Activated CD4-positive, alpha-beta T cell treated with anti-CD3 and anti-CD28 coated beads, Interleukin-2, amount 10 ng/mL, durations not matched to agents 24 days and 14 days (primary cell): ENCODE results near the gene C1S. TPM values are rescaled to one million over a fixed set of nuclear protein-coding genes. Genes with fewer than 3 reads are reported as not detected.
"Not testable (repeated sequence)": the region's sequence is repeated elsewhere in the genome, so short reads cannot be mapped to it uniquely, and the experiment has no call there.

Source experiments
- DNase-seq: peaks from one replicate; pipeline ENCODE4 v3.0.0; 2022
- H3K27ac Mint-ChIP-seq: one replicate; pipeline ENCODE4 v1.8.0; 2022; ENCODE audit warnings: mild to moderate bottlenecking, mixed read lengths
- H3K27me3 Mint-ChIP-seq: one replicate; pipeline ENCODE4 v1.8.0; 2022; ENCODE audit warnings: mixed read lengths
- H3K36me3 Mint-ChIP-seq: one replicate; pipeline ENCODE4 v1.8.0; 2022; ENCODE audit warnings: low read depth, mild to moderate bottlenecking, mixed read lengths
- H3K4me1 Mint-ChIP-seq: one replicate; pipeline ENCODE4 v1.8.0; 2021; ENCODE audit warnings: mixed read lengths
- H3K4me3 Mint-ChIP-seq: one replicate; pipeline ENCODE4 v1.8.0; 2022; ENCODE audit warnings: mild to moderate bottlenecking, moderate library complexity, mixed read lengths
- H3K9me3 Mint-ChIP-seq: one replicate; pipeline ENCODE4 v1.8.0; 2021; ENCODE audit warnings: mixed read lengths
- intact Hi-C: fragments of 100-400 bp; cut with micrococcal nuclease; formaldehyde crosslinking; loops from one replicate; pipeline ENCODE4 v1.15.1; 2023
- total RNA-seq: library from RNA; stranded (reverse); gene quantifications from 2 replicates; pipeline ENCODE4 v1.2.3, GENCODE V29; 2022

C1S gene
- total RNA-seq, 1 donor from 2014 or later, result 1.9 TPM

GRCh38 chr12:7032990-7033389 lies 27.5 kb upstream of the C1S start:
- intact Hi-C loops, result no loop called here

GRCh38 chr12:7034464-7034863 lies 26.1 kb upstream of the C1S start:
- H3K4me1 Mint-ChIP-seq, result no peaks in the 10 kb centered on the region
- H3K4me3 Mint-ChIP-seq, result no peak overlapping the region
- intact Hi-C loops, result no loop called here
- peaks cover 3% of the 10 kb centered on the region for H3K27me3 Mint-ChIP-seq
- DNase-seq, result no peak
- H3K27ac Mint-ChIP-seq, result no peak overlapping the region
- no peaks in the 10 kb centered on the region for H3K36me3 Mint-ChIP-seq
- H3K9me3 Mint-ChIP-seq, result no peaks in the 10 kb centered on the region

More at GRCh38 chr12:7032990-7033389, 27.5 kb upstream of the C1S start:
- H3K27ac Mint-ChIP-seq, result no peak overlapping the region
- H3K4me1 Mint-ChIP-seq, result no peaks in the 10 kb centered on the region
- DNase-seq, result no peak
- H3K4me3 Mint-ChIP-seq, result no peak overlapping the region
- peaks cover 3% of the 10 kb centered on the region for H3K27me3 Mint-ChIP-seq
- no peaks in the 10 kb centered on the region for H3K9me3 Mint-ChIP-seq
- no peaks in the 10 kb centered on the region for H3K36me3 Mint-ChIP-seq

GRCh38 chr12:7035463-7035862 lies 25.1 kb upstream of the C1S start:
- intact Hi-C loops, result no loop called here
- no peak overlapping the region for H3K27ac Mint-ChIP-seq
- no peaks in the 10 kb centered on the region for H3K36me3 Mint-ChIP-seq
- DNase-seq, result no peak
- peaks cover 3% of the 10 kb centered on the region for H3K27me3 Mint-ChIP-seq
- no peaks in the 10 kb centered on the region for H3K4me1 Mint-ChIP-seq
- no peaks in the 10 kb centered on the region for H3K9me3 Mint-ChIP-seq
- H3K4me3 Mint-ChIP-seq, result no peak overlapping the region

- intact Hi-C loops, H3K27ac Mint-ChIP-seq, H3K4me3 Mint-ChIP-seq, H3K4me1 Mint-ChIP-seq, H3K9me3 Mint-ChIP-seq, H3K27me3 Mint-ChIP-seq, H3K36me3 Mint-ChIP-seq, DNase-seq: not testable (repeated sequence)
Observed at GRCh38 chr12:7037411-7037810, 23.1 kb upstream of the C1S start.

GRCh38 chr12:7038591-7038990 lies 21.9 kb upstream of the C1S start:
- H3K27ac Mint-ChIP-seq, result no peak overlapping the region
- intact Hi-C loops, result no loop called here
- no peak overlapping the region for H3K4me3 Mint-ChIP-seq
- no peaks in the 10 kb centered on the region for H3K36me3 Mint-ChIP-seq
- no peaks in the 10 kb centered on the region for H3K4me1 Mint-ChIP-seq
- DNase-seq, result no peak
- H3K9me3 Mint-ChIP-seq, result no peaks in the 10 kb centered on the region
- H3K27me3 Mint-ChIP-seq, result peaks cover 2% of the 10 kb centered on the region

GRCh38 chr12:7039403-7039802 lies 21.1 kb upstream of the C1S start:
- DNase-seq, result no peak
- no peak overlapping the region for H3K27ac Mint-ChIP-seq
- no peaks in the 10 kb centered on the region for H3K4me1 Mint-ChIP-seq
- intact Hi-C loops, result no loop called here
- no peaks in the 10 kb centered on the region for H3K9me3 Mint-ChIP-seq
- H3K4me3 Mint-ChIP-seq, result no peak overlapping the region
- no peaks in the 10 kb centered on the region for H3K36me3 Mint-ChIP-seq
- H3K27me3 Mint-ChIP-seq, result peaks cover 2% of the 10 kb centered on the region

- intact Hi-C loops, result loop anchor here (10.0 kb wide), 1 partner anchor 52 kb away; the partner anchor contains the start of gene C1R
- Mint-ChIP-seq H3K27me3 (peaks cover 2% of the 10 kb centered on the region), H3K4me1 (peaks cover 7% of the 10 kb centered on the region), H3K27ac (no peak overlapping the region), H3K9me3 (no peaks in the 10 kb centered on the region), H3K36me3 (no peaks in the 10 kb centered on the region), H3K4me3 (no peak overlapping the region)
- DNase-seq, result no peak
Observed at GRCh38 chr12:7042842-7043241, 17.7 kb upstream of the C1S start.

- H3K27ac Mint-ChIP-seq, result no peak overlapping the region
- no peak overlapping the region for H3K4me3 Mint-ChIP-seq
- H3K9me3 Mint-ChIP-seq, result no peaks in the 10 kb centered on the region
- peaks cover 8% of the 10 kb centered on the region for H3K4me1 Mint-ChIP-seq
- no peak for DNase-seq
- peaks cover 7% of the 10 kb centered on the region for H3K27me3 Mint-ChIP-seq
- H3K36me3 Mint-ChIP-seq, result no peaks in the 10 kb centered on the region
- intact Hi-C loops, result loop anchor here (10.0 kb wide), 1 partner anchor 49 kb away; the partner anchor contains the start of gene C1R
Observed at GRCh38 chr12:7045913-7046312, 14.6 kb upstream of the C1S start.

- DNase-seq, result no peak
- Mint-ChIP-seq H3K36me3 (no peaks in the 10 kb centered on the region), H3K27me3 (peaks cover 12% of the 10 kb centered on the region), H3K4me3 (no peak overlapping the region), H3K9me3 (no peaks in the 10 kb centered on the region), H3K27ac (no peak overlapping the region), H3K4me1 (peaks cover 8% of the 10 kb centered on the region)
- intact Hi-C loops, result loop anchor here (10.0 kb wide), 1 partner anchor 48 kb away; the partner anchor contains the start of gene C1R
Observed at GRCh38 chr12:7046383-7047105, 14.0 kb upstream of the C1S start.

- Mint-ChIP-seq H3K9me3 (no peaks in the 10 kb centered on the region), H3K4me3 (peak overlapping the region; percentile 3), H3K36me3 (no peaks in the 10 kb centered on the region), H3K4me1 (peaks cover 8% of the 10 kb centered on the region), H3K27ac (peak overlapping the region; percentile 5), H3K27me3 (peaks cover 16% of the 10 kb centered on the region)
- no peak for DNase-seq
- intact Hi-C loops, result loop anchor here (10.0 kb wide), 1 partner anchor 47 kb away; the partner anchor contains the start of gene C1R
Observed at GRCh38 chr12:7047306-7047705, 13.2 kb upstream of the C1S start.

- intact Hi-C loops, result loop anchor here (10.0 kb wide), 1 partner anchor 45 kb away; the partner anchor contains the start of gene C1R
- peaks cover 29% of the 10 kb centered on the region for H3K27me3 Mint-ChIP-seq
- not testable (repeated sequence) for H3K4me1 Mint-ChIP-seq, H3K4me3 Mint-ChIP-seq, DNase-seq, H3K27ac Mint-ChIP-seq, H3K9me3 Mint-ChIP-seq, H3K36me3 Mint-ChIP-seq
Observed at GRCh38 chr12:7049445-7049951, 11.0 kb upstream of the C1S start.

- peaks cover 31% of the 10 kb centered on the region for H3K27me3 Mint-ChIP-seq
- H3K9me3 Mint-ChIP-seq, DNase-seq, H3K4me3 Mint-ChIP-seq, H3K36me3 Mint-ChIP-seq, H3K27ac Mint-ChIP-seq, H3K4me1 Mint-ChIP-seq: not testable (repeated sequence)
- intact Hi-C loops, result loop anchor here (10.0 kb wide), 1 partner anchor 45 kb away; the partner anchor contains the start of gene C1R
Observed at GRCh38 chr12:7049973-7050372, 10.5 kb upstream of the C1S start.

GRCh38 chr12:7054925-7055324 lies 5.6 kb upstream of the C1S start:
- Mint-ChIP-seq H3K4me3 (no peak overlapping the region), H3K36me3 (no peaks in the 10 kb centered on the region), H3K4me1 (no peaks in the 10 kb centered on the region), H3K9me3 (no peaks in the 10 kb centered on the region), H3K27me3 (peaks cover 53% of the 10 kb centered on the region), H3K27ac (no peak overlapping the region)
- intact Hi-C loops, result no loop called here
- DNase-seq, result no peak

GRCh38 chr12:7055736-7056135 lies 4.8 kb upstream of the C1S start:
- DNase-seq, H3K4me1 Mint-ChIP-seq, H3K9me3 Mint-ChIP-seq, H3K36me3 Mint-ChIP-seq, H3K27ac Mint-ChIP-seq, intact Hi-C loops, H3K4me3 Mint-ChIP-seq: not testable (repeated sequence)
- H3K27me3 Mint-ChIP-seq, result peaks cover 49% of the 10 kb centered on the region
